ENCODE results near the gene CTBP2.
"Not testable (repeated sequence)": the region's sequence is repeated elsewhere in the genome, so short reads cannot be mapped to it uniquely, and the experiment has no call there.

CTBP2 gene

GRCh38 chr10:125084614-125085257 lies 75.6 kb downstream of the CTBP2 start:
- no peak for DNase-seq

- no peak for DNase-seq
Measured at GRCh38 chr10:125084191-125084613, 76.2 kb downstream of the CTBP2 start.

GRCh38 chr10:125083576-125083920 lies 76.8 kb downstream of the CTBP2 start:
- DNase-seq = no peak

- DNase-seq = no peak
Measured at GRCh38 chr10:125082881-125083575, 77.3 kb downstream of the CTBP2 start.

- DNase-seq = not testable (repeated sequence)
Measured at GRCh38 chr10:125082471-125082870, 77.9 kb downstream of the CTBP2 start.

GRCh38 chr10:125081931-125082330 lies 78.4 kb downstream of the CTBP2 start:
- DNase-seq = no peak

GRCh38 chr10:125080984-125081383 lies 79.4 kb downstream of the CTBP2 start:
- no peak for DNase-seq

- DNase-seq = no peak
Measured at GRCh38 chr10:125080296-125080695, 80.1 kb downstream of the CTBP2 start.

- DNase-seq = no peak
Measured at GRCh38 chr10:125079091-125079600, 81.2 kb downstream of the CTBP2 start.

- DNase-seq = no peak
Measured at GRCh38 chr10:125076891-125077541, 83.3 kb downstream of the CTBP2 start.

GRCh38 chr10:125076121-125076825 lies 84.1 kb downstream of the CTBP2 start:
- DNase-seq = no peak

GRCh38 chr10:125073996-125074395 lies 86.4 kb downstream of the CTBP2 start:
- DNase-seq = no peak

- no peak for DNase-seq
Measured at GRCh38 chr10:125072794-125073193, 87.6 kb downstream of the CTBP2 start.

GRCh38 chr10:125071008-125071407 lies 89.4 kb downstream of the CTBP2 start:
- no peak for DNase-seq

GRCh38 chr10:125068406-125068805 lies 92.0 kb downstream of the CTBP2 start:
- DNase-seq = no peak

GRCh38 chr10:125067764-125068163 lies 92.6 kb downstream of the CTBP2 start:
- DNase-seq = no peak

- DNase-seq = no peak
Measured at GRCh38 chr10:125066764-125067450, 93.5 kb downstream of the CTBP2 start.

- DNase-seq = peak; percentile 47 to 52
Measured at GRCh38 chr10:125064681-125065492, 95.5 kb downstream of the CTBP2 start.

- DNase-seq = no peak
Measured at GRCh38 chr10:125063256-125063925, 97.0 kb downstream of the CTBP2 start.

GRCh38 chr10:125062914-125063230 lies 97.5 kb downstream of the CTBP2 start:
- no peak for DNase-seq

GRCh38 chr10:125062227-125062913 lies 98.0 kb downstream of the CTBP2 start:
- DNase-seq = no peak
